SK-N-SH treated with all-trans-retinoic acid at 6 μM for 48 hours (cell line): Measurements from ENCODE around the gene WWC1.

ENCODE experiments used
- ATAC-seq: fragments of 200-7000 bp; cut with Tn5 transposase; 3 replicates; pipeline ENCODE4 v1.9.1; 2020; ENCODE audit warnings: mild to moderate bottlenecking, moderate library complexity
- ARNTL ChIP-seq: fragments of 450-650 bp; formaldehyde crosslinking; IDR thresholded peaks from 2 replicates; pipeline ENCODE4 v1.5.0; 2020; ENCODE audit warnings: low read depth, mild to moderate bottlenecking, moderate library complexity, borderline replicate concordance
- BACH2 ChIP-seq: fragments of 250-450 bp; sonication (Bioruptor Pico); IDR thresholded peaks from 2 replicates; pipeline ENCODE4 v1.9.0; 2021; ENCODE audit warnings: mild to moderate bottlenecking, borderline replicate concordance
- CREB5 ChIP-seq: fragments of 250-450 bp; sonication (Bioruptor Pico); IDR thresholded peaks from 2 replicates; pipeline ENCODE4 v1.5.1; 2020; ENCODE audit warnings: low read depth, mild to moderate bottlenecking, moderate library complexity
- CSDC2 ChIP-seq: fragments of 250-450 bp; sonication (Bioruptor Pico); IDR thresholded peaks from 2 replicates; pipeline ENCODE4 v1.5.0; 2020; ENCODE audit warnings: mild to moderate bottlenecking, moderate library complexity
- ESRRG ChIP-seq: fragments of 250-450 bp; sonication (Bioruptor Pico); IDR thresholded peaks from 2 replicates; pipeline ENCODE4 v1.6.1; 2021; ENCODE audit warnings: mild to moderate bottlenecking
- GLIS3 ChIP-seq: fragments of 250-450 bp; sonication (Bioruptor Pico); IDR thresholded peaks from 2 replicates; pipeline ENCODE4 v1.5.0; 2020; ENCODE audit warnings: mild to moderate bottlenecking, moderate library complexity
- OSR1 ChIP-seq: fragments of 250-450 bp; sonication (Bioruptor Pico); IDR thresholded peaks from 2 replicates; pipeline ENCODE4 v1.8.0; 2022; ENCODE audit warnings: moderate library complexity, mild to moderate bottlenecking, inconsistent platforms
- PPARA ChIP-seq: fragments of 250-450 bp; sonication (Bioruptor Pico); IDR thresholded peaks from 2 replicates; pipeline ENCODE4 v1.5.0; 2020; ENCODE audit warnings: mild to moderate bottlenecking, borderline replicate concordance
- RARB ChIP-seq: fragments of 250-450 bp; sonication (Bioruptor Pico); IDR thresholded peaks from 2 replicates; pipeline ENCODE4 v1.8.0; 2021; ENCODE audit warnings: mild to moderate bottlenecking, moderate library complexity
- SNAI2 ChIP-seq: fragments of 250-450 bp; sonication (Bioruptor Pico); IDR thresholded peaks from 2 replicates; pipeline ENCODE4 v1.5.0; 2020; ENCODE audit warnings: mild to moderate bottlenecking, moderate library complexity
- TCF4 ChIP-seq: fragments of 250-450 bp; sonication (Bioruptor Pico); IDR thresholded peaks from 2 replicates; pipeline ENCODE4 v1.8.0; 2021; ENCODE audit warnings: mild to moderate bottlenecking, moderate library complexity, borderline replicate concordance
- TSHZ2 ChIP-seq: fragments of 250-450 bp; sonication (Bioruptor Pico); IDR thresholded peaks from 2 replicates; pipeline ENCODE4 v1.5.0; 2020; ENCODE audit warnings: mild to moderate bottlenecking, moderate library complexity
- ZC3H10 ChIP-seq: fragments of 250-450 bp; sonication (Bioruptor Pico); IDR thresholded peaks from 2 replicates; pipeline ENCODE4 v1.5.1; 2021; ENCODE audit warnings: mild to moderate bottlenecking, moderate library complexity
- ZFP3 ChIP-seq: fragments of 250-450 bp; sonication (Bioruptor Pico); IDR thresholded peaks from 2 replicates; pipeline ENCODE4 v1.5.0; 2020; ENCODE audit warnings: mild to moderate bottlenecking, moderate library complexity
- ZFP30 ChIP-seq: fragments of 450-650 bp; formaldehyde crosslinking; IDR thresholded peaks from 2 replicates; pipeline ENCODE4 v1.5.0; 2022; ENCODE audit warnings: mild to moderate bottlenecking, moderate library complexity
- ZNF565 ChIP-seq: fragments of 450-650 bp; formaldehyde crosslinking; conservative IDR thresholded peaks from 2 replicates; pipeline ENCODE4 v1.5.0; 2020; ENCODE audit warnings: low read depth, mild to moderate bottlenecking, moderate library complexity
- ZNF70 ChIP-seq: fragments of 450-650 bp; formaldehyde crosslinking; IDR thresholded peaks from 2 replicates; pipeline ENCODE4 v1.5.0; 2020; ENCODE audit warnings: mild to moderate bottlenecking, moderate library complexity
- ZNF8 ChIP-seq: fragments of 450-650 bp; formaldehyde crosslinking; IDR thresholded peaks from 2 replicates; pipeline ENCODE4 v1.5.0; 2020; ENCODE audit warnings: mild to moderate bottlenecking, moderate library complexity
- TF ChIP-seq, protein P1 (sequence below): fragments of 250-450 bp; sonication (Bioruptor Pico); IDR thresholded peaks from 2 replicates; pipeline ENCODE4 v1.8.0; 2021; ENCODE audit warnings: low read depth, mild to moderate bottlenecking, moderate library complexity, borderline replicate concordance
- TF ChIP-seq, protein P2 (sequence below): fragments of 250-450 bp; sonication (Bioruptor Pico); IDR thresholded peaks from 2 replicates; pipeline ENCODE4 v1.8.0; 2020; ENCODE audit warnings: mild to moderate bottlenecking, moderate library complexity, borderline replicate concordance

WWC1 gene

GRCh38 chr5:168290902-168291341, 523 bp upstream of the WWC1 start (continued):
- TF ChIP-seq, protein P1, sequence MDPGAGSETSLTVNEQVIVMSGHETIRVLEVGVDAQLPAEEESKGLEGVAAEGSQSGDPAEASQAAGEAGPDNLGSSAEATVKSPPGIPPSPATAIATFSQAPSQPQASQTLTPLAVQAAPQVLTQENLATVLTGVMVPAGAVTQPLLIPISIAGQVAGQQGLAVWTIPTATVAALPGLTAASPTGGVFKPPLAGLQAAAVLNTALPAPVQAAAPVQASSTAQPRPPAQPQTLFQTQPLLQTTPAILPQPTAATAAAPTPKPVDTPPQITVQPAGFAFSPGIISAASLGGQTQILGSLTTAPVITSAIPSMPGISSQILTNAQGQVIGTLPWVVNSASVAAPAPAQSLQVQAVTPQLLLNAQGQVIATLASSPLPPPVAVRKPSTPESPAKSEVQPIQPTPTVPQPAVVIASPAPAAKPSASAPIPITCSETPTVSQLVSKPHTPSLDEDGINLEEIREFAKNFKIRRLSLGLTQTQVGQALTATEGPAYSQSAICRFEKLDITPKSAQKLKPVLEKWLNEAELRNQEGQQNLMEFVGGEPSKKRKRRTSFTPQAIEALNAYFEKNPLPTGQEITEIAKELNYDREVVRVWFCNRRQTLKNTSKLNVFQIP (CRISPR knock-in tag): no peak

- peak; percentile 53 for ATAC-seq
Measured at GRCh38 chr5:168291964-168292785, 730 bp downstream of the WWC1 start.

GRCh38 chr5:168292786-168293696, 1.6 kb downstream of the WWC1 start:
- ATAC-seq: no peak
- TF ChIP-seq ZFP3 (CRISPR knock-in tag) (no peak), ZFP30 (no peak)

More at GRCh38 chr5:168291964-168292785, 730 bp downstream of the WWC1 start:
- TF ChIP-seq, protein P1 (CRISPR knock-in tag): no peak
- TF ChIP-seq OSR1 (CRISPR knock-in tag): no peak
- TF ChIP-seq ZNF70 (CRISPR knock-in tag): no peak
- TF ChIP-seq ZNF565 (CRISPR knock-in tag): no peak
- no peak for TF ChIP-seq ZFP30
- TF ChIP-seq ZNF8 (CRISPR knock-in tag): no peak
- no peak for TF ChIP-seq ZFP3 (CRISPR knock-in tag)
- TF ChIP-seq ZC3H10 (CRISPR knock-in tag): no peak
- TF ChIP-seq CREB5 (CRISPR knock-in tag): no peak
- TF ChIP-seq ESRRG (CRISPR knock-in tag): no peak
- TF ChIP-seq GLIS3 (CRISPR knock-in tag): no peak
- TF ChIP-seq CSDC2 (CRISPR knock-in tag): no peak
- no peak for TF ChIP-seq TSHZ2 (CRISPR knock-in tag)
- no peak for TF ChIP-seq SNAI2 (CRISPR knock-in tag)
- no peak for TF ChIP-seq RARB (CRISPR knock-in tag)
- no peak for TF ChIP-seq TCF4 (CRISPR knock-in tag)

- ATAC-seq: peak; percentile 85
- TF ChIP-seq ESRRG (CRISPR knock-in tag) (no peak), ARNTL (CRISPR knock-in tag) (no peak), TCF4 (CRISPR knock-in tag) (no peak), ZNF8 (CRISPR knock-in tag) (no peak), ZFP3 (CRISPR knock-in tag) (no peak), GLIS3 (CRISPR knock-in tag) (no peak), ZC3H10 (CRISPR knock-in tag) (no peak), BACH2 (no peak), OSR1 (CRISPR knock-in tag) (no peak), PPARA (CRISPR knock-in tag) (no peak), CREB5 (CRISPR knock-in tag) (no peak), ZNF565 (CRISPR knock-in tag) (no peak), ZFP30 (no peak), RARB (CRISPR knock-in tag) (no peak)
- TF ChIP-seq, protein P2, sequence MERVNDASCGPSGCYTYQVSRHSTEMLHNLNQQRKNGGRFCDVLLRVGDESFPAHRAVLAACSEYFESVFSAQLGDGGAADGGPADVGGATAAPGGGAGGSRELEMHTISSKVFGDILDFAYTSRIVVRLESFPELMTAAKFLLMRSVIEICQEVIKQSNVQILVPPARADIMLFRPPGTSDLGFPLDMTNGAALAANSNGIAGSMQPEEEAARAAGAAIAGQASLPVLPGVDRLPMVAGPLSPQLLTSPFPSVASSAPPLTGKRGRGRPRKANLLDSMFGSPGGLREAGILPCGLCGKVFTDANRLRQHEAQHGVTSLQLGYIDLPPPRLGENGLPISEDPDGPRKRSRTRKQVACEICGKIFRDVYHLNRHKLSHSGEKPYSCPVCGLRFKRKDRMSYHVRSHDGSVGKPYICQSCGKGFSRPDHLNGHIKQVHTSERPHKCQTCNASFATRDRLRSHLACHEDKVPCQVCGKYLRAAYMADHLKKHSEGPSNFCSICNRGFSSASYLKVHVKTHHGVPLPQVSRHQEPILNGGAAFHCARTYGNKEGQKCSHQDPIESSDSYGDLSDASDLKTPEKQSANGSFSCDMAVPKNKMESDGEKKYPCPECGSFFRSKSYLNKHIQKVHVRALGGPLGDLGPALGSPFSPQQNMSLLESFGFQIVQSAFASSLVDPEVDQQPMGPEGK: no peak
Measured at GRCh38 chr5:168295574-168296201, 4.2 kb downstream of the WWC1 start.
